Cerebellar nuclear complex (tissue), 1 donor: ENCODE measurements around the gene SIL1.
"Not testable (repeated sequence)": the region's sequence is repeated elsewhere in the genome, so short reads cannot be mapped to it uniquely, and the experiment has no call there.

ENCODE experiments used
- DNase-seq, 2 experiments: peaks; one replicate each; lab custom pipeline; 2025; lab: John Stamatoyannopoulos, UW

The SIL1 gene

DNA sequence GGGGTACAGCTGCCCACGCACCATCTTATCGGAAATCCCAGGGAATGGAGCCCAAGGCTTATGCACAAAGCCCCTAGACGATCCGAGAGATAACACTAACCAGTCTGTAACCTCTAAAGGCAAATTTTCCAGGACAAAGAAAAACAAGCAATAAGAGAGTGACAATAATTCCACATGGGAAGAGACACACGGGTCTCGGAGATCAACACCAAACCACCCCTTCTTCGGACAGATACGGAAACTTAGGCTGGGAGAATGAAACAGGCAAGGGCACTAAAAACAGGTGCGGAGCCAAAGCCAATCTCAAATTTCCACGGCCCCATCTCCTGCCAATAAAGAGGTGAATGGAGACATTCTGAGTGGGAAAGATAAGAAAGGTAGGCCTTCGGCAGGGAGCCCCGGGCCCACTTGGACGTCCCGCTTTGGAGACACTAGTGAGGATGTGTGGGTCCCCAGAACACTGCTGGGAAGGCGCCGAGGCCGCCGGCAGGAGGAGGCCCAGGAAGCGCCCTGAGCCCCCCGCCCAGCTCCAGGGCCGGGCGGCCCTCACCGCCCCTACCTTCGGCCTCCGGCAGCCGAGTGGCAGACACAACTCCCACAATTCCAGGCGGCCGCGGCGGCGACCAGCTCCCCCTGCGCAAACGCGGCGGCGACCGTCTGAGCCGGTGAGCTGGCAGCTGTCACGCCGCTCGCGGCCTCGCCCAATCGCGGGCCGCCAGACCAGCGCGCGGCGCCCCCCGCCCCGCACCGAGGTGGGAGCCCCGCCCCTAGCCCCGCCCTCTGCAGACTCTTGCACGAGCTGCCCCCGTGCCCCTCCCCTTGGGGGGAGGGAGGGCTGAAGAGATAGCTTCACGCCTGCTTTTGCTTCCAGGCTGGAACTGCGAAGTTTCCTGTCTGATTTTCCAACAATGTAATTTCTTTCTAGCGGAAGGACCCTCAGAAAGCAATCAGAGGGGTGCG is at the start of gene SIL1:
Gene SIL1 (minus strand): TSS at position 659 of the 960 bp plus-strand sequence. CDS start 70,525 bp downstream, outside the sequence.
- DNase-seq, result peak; percentile 21 to 82

DNA sequence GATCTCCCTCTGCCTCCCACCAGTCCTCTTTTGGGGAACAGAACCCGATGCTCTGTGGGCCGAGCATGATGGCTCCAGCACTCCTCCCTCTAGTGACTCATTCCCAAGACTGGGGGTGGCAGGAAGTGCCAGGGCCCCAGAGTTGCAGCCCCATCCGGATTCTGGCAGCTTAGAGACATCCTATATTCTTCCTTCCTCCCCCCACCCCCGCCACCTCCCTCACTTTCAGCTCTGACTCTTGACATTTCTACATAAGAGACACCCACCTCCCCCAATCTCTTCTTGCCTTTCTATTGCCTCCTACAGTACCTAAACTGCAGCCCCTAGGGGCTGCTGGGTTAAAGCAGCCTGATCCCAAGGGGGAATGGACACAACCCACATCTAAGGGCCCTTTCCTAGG is 48.2 kb upstream of the SIL1 start:
- no peak for DNase-seq

DNA sequence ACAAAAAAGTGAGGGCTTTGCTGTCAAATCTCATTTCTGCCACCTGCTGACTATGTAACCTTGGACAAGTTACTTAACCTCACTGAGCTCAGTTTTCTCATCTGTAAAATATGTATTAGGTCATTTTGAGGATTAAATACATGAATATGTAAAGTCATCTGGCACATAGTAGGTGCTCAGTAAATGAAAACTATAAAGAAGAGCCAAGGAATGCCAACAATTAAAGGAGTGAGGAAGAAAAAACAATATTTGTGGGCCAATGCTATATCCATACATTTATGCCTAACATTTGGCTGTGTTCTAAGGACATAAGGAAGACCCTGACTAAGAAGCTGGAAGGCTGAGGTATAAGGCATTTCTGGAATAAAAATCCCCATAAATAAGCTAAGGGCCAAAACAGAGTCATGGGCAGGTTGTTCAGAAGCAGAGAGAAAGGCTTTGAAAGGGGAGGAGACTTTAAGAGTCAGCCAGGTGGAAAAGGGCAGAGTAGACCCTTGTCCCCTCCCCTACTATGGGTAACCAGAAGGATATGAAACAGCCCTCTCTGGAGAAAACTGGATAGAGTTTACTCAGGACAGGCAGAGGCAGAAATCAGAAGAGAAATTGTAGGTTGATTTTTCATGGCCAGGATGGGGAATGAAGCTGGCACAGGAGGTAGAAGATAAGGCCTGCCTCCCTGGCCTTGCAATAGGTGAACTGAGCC is 47.6 kb upstream of the SIL1 start:
- DNase-seq, result no peak

DNA sequence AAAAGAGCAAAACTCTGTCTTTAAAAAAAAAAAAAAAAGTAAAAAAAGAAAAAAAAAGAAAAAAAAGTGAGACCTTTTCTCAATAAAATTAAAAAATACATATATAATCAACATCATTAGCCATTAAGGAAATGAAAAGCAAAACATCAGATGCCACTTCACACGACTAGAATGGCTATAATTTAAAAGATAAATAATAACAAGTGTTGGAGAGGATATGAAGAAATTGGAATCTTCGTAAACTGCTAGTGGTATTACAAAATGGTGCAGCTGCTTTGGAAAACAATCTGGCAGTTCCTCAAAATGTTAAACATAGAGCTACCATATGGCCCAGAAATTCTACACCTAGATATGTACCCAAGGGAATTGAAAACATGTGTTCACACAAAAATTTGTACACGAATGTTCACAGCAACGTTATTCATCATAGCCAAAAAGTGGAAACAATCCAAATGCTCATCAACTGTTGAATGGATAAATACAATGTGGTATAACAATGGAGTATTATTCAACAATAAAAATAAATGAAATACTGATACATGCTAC is 45.3 kb upstream of the SIL1 start:
- DNase-seq, result no peak

DNA sequence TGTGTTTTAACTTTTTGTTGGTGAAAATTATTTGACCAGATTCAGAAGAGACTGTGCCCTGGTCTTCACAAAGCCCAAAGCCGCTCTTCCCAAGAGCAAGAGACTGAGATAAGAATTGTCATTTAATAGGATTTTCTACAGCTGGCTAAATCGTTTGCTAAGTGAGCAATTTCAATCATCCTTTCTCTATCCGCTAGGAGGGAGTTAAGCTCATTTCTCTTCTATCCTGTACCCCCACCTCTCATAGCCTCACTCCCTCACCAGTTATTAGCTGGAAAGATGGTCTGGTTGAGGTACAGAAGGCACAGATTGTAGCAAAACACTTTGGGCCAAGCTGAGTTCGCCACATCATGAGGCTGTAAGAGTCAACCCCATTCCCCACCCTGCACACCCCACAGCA is 43.0 kb upstream of the SIL1 start:
- no peak for DNase-seq

DNA sequence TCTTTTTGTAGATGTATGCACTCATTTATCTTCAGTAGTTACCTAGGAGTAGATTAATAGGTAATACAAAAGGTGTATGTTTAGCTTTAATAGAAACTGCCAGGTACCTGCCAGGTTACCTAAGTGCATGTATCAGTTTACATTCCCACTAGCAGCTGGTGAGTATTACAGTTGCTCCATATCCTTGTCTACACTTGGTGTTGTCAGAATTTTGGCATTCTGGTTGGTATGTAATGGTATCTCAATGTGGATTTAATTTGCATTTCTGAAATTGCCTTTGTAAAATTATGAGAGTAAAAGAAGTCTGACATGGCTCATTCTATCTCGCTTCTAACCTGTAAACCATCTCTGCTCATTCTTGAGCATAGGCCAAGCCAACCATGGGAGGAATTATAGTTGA is 38.3 kb upstream of the SIL1 start:
- no peak for DNase-seq

DNA sequence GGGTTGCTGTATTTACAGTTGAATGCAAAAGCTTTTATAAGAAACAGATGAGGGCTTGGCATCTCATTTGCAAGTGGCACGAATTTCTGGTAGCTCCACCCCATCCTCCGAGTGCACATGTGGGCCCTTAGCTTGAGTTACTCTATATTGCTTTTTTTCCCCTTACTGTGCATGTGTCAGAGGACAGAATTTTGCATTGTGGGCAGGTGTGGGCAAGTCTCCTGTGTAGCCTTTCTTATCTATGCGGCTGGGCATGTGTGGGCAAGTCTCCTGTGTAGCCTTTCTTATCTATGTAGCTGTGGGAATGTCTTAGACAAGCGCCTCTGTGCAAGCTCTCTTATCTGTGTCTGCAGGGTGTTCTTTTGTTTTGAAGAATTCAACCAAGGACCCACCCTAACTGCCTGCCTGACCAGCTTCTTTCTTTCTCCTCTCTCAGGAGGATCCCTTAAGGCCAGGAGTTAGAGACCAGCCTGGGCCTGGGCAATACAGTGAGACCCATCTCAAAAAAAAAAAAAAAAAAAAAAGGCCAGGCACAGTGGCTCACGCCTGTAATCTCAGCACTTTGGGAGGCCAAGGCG is 34.1 kb upstream of the SIL1 start:
- DNase-seq, result no peak

DNA sequence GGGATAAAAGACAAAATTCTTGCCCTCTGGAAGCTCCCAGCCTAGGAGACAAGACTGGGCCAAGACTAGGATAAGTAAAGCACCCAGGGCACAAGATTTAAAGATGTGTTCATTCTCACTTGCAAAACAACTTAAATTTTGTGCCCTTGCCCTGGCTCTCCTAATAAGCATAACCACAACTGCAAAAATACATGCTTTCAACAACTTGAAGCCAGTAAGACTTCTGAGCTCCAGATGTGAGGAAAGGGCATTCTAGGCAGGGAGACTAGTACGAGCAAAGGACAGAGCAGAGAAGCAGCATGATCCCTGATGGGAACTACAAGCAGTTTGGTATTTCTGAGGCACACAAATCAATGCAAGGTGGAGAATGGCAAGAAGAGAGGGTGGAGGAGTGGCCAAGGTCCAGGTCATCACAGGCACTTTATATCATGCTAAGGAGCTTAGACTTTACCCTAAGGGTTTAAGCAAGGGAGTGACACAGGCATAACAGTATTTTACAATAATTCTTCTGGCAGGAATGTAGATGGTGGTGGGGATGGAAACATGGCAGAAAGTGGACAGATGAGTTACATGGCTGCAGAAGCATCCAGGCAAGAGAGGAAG is 30.1 kb upstream of the SIL1 start:
- no peak for DNase-seq

DNA sequence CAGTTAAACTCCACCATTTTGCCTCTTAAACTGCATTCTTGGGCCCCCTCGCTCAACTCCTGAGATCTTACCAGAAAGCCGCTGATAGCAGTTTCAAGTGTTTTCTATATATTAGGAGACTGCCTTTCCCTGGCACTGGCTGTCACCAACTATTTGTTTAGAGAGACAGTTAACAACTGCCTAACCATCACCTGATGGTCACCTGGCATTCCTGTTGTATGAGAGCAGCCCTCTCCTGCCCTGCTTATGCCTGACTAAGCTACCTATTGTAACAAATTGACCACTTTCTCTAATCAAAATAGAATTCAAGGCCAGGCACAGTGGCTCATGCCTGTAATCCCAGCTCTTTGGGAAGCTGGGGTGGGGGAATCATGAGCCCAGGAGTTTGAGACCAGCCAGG is 28.0 kb upstream of the SIL1 start:
- no peak for DNase-seq

DNA sequence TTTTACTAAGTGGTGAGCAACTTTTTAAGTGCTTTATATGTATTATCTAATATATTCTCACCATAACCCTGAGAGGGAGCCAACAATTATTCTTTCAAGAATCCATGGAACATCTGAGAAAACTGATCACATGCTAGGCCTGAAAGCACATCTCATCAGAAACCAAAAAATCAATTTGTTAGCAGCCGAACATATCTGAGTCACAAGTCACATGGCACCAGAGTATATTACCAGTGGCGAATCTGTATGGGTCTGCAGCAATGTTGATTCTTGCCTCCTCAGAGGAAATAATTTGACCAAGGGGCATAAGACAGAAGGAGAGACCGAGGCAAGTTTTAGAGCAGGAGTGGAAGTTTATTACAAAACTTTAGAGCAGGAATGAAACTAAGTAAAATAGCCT is 25.3 kb upstream of the SIL1 start:
- no peak for DNase-seq

DNA sequence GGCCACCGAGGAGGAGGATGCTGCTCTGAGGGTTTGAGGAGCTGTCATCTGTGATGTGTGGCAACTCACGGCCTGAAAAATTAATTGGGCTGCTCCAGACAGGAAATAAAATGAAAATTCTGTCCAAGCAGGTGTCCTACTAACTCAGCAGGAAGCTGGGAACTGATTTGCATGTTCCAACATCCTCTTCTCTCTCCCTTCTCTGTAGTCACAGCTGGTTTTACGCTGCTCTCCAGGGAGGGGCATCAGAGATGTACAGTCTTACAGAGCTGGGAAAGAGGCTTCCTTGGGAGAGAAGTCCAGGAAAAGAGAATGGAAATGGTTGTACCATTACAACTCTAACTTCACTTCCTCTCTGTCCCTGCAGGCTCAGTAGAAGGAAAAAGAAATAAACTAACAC is 24.2 kb upstream of the SIL1 start:
- no peak for DNase-seq

DNA sequence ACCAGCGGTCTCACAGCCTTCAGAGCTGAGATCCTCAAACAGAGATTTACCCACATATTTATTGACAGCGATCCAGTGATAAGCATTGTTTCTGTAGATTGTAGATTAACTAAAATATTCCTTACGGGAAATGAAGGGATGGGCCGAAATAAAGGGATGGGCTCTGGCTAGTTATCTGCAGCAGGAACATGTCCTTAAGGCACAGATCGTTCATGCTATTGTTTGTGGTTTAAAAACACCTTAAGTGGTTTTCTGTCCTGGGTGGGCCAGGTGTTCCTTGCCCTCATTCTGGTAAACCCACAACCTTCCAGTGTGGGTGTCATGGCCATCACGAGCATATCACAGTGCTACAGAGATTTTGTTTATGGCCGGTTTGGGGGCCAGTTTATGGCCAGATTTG is 19.9 kb upstream of the SIL1 start:
- not testable (repeated sequence) for DNase-seq

DNA sequence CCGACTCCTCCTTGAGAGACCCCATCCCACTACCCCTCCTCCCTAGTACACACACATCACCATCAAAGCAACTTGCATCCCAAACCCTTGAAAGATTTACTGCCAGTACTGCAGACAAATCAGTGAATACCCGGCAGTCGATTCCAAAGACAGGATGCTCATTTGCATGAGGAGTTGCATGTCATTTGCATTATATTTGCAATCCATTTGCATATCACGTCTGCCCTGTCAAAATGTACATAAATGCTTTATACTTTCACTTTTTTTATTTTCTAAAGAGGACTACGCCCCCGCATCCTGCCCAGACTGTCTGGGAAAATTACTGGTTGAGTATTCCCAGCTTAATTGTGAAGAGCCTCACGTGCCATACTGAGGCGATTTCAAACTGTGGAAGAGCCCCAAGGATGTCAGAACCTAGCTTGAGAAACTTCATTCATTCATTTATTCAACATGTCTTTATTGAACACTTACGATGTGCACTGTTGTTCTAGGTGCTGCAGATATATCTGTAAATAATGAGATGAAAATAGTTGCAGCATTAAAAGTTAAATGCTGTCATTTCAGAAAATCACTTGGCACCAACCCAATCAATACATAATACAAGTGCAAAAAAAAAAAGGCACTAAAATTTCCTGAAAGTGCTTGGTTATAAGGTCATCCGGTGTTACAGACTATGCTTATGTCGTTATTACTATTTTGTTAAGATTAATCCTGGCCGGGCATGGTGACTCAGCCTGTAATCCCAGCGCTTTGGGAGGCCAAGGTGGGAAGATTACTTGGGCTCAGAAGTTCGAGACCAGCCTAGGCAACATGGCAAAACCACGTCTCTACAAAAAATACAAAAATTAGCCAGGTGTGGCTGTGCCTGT is 17.2 kb upstream of the SIL1 start:
- DNase-seq, result no peak

DNA sequence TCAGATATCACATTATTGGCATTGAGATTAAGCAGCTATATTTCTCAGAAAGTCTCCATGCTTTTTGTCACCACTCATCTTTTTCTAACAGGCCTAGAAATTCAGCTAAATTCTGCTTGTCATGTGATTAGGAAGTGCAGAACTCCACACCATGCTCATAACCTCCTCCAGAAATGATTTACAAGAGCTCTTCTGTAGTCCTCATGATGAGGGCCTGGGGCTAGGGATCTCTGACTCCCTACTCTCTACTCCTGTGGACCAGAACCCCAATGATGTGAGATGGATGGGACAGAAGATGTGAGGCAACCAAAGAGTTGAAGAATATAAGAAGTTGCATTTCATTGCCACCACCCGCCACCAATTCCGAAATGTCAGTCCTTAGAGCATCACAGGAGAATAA is 16.5 kb upstream of the SIL1 start:
- DNase-seq, result no peak

DNA sequence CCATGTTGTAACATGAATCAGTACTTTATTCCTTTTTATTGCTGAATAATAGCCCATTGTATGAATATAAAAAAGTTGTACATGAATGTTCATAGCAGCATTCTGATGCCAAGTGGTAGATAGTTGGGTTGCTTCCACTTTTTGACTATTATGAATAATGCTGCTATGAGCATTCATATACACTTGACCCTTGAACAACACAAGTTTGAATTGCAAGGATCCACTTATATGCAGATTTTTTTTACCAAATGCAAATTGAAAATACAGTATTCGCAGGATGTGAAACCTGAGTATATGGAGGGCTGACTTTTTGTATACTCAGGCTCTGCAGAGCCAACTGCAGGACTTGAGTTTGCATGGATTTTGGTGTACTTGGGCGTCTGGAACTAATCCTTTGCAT is 14.7 kb upstream of the SIL1 start:
- no peak for DNase-seq

DNA sequence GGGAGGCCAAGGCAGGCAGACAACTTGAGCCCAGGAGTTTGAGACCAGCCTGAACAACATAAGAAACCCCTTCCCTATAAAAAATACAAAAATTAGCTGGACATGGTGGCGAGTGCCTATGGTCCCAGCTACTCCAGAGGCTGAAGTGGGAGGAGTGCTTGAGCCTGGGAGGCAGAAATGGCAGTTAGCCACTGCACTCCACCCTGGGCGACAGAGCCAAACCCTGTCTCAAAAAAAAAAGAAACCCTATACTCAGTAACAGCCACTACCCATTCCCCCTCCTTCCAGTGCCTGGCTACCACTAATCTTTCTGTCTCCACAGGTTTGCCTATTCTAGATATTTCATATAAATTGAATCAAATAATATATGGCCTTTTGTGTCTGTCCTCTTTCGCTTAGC is 14.3 kb upstream of the SIL1 start:
- DNase-seq, result no peak

DNA sequence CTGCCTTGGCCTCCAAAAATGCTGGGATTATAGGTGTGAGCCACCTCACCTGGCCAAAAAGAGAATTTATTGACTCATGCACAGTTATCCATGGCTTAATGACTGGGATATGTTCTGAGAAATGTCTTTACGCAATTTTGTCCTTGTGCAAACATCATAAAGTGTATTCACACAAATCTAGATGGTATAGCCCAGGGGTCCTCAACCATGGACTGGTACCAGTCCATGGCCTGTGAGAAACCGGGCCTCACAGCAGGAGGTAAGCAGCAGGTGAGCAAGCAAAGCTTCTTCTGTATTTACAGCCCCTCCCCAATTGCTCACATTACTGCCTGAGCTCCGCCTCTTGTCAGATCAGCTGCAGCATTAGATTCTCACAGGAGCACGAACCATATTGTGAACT is 12.4 kb upstream of the SIL1 start:
- DNase-seq, result no peak

DNA sequence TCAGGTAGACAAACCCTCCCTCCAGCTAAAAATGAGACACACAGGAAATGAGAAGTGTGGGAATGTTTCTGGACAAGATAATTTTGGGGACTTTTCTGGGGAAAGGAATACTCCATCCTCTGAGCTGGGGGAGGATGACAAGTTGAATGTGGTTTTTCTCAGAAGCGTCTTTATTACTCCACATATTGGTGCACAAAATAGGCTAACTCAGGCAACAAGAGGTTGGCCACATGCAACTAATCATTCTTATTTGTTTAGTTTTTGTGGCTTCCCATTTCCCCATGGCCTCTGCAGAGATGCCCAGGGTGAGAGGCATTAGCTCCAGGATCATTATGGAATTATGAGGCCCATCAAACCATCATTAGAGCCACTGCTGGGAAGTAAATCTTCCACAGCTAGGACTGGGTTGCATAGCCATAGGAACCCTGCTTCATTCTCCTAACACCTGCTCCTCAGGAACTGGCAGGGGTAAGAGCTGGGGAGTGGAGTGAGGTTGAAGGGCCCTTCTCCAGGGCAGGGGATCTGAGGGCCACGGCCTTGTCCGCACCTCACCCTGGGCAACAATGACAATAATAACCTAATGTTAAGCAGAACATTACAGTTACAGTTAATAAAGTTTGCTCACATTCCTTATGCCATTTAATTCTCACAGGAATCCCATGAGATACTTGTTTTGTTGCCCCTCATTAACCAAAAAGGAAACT is 9.3 kb upstream of the SIL1 start:
- no peak for DNase-seq

DNA sequence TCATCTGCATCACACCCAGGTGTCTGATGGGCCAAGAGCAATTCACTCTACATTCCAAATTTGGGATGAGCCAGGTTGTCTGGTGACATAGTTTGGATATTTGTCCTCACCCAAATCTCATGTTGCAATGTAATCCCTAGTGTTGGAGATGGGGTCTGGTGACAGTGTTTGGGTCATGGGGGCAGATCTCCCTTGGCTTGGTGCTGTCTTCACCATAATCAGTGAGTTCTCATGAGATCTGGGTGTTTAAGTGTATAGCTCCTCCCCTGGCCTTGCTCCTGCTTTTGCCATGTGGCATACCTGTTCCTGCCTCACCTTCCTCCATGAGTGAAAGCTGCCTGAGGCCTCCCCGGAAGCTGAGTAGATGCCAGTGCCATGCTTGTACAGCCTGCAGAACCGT is 7.4 kb upstream of the SIL1 start:
- DNase-seq, result no peak

DNA sequence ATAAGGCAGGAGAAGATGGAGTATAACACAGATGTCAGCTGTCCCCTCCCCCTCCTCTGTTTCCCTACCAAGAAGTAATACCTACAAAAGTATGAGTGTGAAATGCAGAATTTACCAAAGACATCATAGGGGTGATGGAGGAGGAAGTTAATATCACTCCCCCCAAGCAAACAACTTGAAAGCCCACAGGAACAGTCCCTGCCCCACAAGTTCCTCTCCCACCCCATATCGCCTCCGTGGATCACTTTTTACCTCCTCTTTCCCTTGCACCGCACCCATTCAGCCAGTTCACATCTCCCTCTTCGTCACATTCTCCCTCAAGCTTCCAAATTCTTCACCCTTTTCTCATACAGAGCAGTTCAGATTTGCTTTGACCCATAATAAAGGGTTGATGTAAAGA is 7.0 kb upstream of the SIL1 start:
- no peak for DNase-seq

DNA sequence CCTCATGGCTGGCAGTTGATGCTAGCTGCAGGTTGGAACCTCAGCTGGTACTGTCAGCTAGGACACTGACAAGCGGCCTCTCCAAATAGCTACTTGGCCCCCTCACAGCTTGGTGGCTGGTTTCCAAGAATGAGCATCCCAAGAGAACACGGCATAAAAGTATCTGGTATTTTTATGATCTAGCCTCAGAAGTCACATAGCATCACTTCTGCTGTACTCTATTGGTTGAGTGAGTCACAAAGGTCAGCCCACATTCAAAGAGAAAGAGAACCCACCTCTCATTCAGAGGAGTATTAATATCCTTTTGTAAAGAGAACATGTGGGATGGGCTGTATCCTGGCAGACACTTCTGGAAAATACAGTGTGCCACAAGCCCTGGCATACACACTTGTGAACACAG is 6.0 kb upstream of the SIL1 start:
- no peak for DNase-seq
